ENCODE measurements around the gene PPP1R12C.

DNA sequence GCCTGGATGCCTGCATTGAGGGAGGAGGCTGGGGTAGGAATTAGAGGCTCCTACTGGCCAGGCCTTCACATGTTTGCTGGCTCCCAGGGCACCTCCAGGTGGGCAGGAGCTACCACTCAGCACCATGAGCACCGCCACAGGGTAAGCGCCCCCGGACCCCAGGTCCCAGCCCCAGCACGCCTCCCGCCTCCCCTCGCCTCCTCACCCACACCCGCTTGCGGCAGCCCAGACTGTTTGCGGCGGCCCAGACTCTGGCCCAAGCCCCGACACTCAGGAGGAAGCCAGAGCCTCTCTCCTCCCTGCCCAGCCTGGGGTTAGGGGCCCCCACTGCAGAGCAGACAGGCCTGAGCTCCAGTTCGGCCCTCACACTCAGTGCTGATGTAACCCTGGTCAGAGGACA lies 41.1 kb downstream of the PPP1R12C start:
- TF ChIP-seq POLR2A (IDR thresholded peaks at IDR 0.05) (no peak), EP300 (IDR thresholded peaks at IDR 0.05) (no peak)
- TF ChIP-seq, protein P1, sequence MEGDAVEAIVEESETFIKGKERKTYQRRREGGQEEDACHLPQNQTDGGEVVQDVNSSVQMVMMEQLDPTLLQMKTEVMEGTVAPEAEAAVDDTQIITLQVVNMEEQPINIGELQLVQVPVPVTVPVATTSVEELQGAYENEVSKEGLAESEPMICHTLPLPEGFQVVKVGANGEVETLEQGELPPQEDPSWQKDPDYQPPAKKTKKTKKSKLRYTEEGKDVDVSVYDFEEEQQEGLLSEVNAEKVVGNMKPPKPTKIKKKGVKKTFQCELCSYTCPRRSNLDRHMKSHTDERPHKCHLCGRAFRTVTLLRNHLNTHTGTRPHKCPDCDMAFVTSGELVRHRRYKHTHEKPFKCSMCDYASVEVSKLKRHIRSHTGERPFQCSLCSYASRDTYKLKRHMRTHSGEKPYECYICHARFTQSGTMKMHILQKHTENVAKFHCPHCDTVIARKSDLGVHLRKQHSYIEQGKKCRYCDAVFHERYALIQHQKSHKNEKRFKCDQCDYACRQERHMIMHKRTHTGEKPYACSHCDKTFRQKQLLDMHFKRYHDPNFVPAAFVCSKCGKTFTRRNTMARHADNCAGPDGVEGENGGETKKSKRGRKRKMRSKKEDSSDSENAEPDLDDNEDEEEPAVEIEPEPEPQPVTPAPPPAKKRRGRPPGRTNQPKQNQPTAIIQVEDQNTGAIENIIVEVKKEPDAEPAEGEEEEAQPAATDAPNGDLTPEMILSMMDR (IDR thresholded peaks at IDR 0.05): no peak
